ENCODE data around the gene NFE2L1. TPM values are rescaled to one million over a fixed set of nuclear protein-coding genes. Genes with fewer than 3 reads are reported as not detected.

NFE2L1 gene
- total RNA-seq, 1 donor = 165 TPM

- no peak overlapping the region for H3K4me3 ChIP-seq (ENCODE audit: insufficient read depth, low read length)
- H3K27ac ChIP-seq (ENCODE audit: low read depth, low read length) = no peak overlapping the region
- no peak for TF ChIP-seq CTCF (IDR thresholded peaks at IDR 0.05; ENCODE audit: extremely low read depth, low read depth, low read length)
- H3K36me3 ChIP-seq (ENCODE audit: insufficient read depth, low read length) = no peaks in the 10 kb centered on the region
- H3K27me3 ChIP-seq (ENCODE audit: insufficient read depth, low read length) = no peaks in the 10 kb centered on the region
- DNase-seq (ENCODE audit: insufficient read length, low spot score, missing footprints) = no peak
- no peaks in the 10 kb centered on the region for H3K9me3 ChIP-seq (ENCODE audit: low read depth, low read length)
- H3K4me2 ChIP-seq (ENCODE audit: insufficient read depth, low read length) = no peak overlapping the region
- no peaks in the 10 kb centered on the region for H3K79me2 ChIP-seq (ENCODE audit: insufficient read depth, low read length)
- H4K20me1 ChIP-seq (ENCODE audit: insufficient read depth, low read length) = no peaks in the 10 kb centered on the region
- peaks cover 26% of the 10 kb centered on the region for H3K4me1 ChIP-seq (ENCODE audit: insufficient read depth, low read length)
- no peak overlapping the region for H2AFZ ChIP-seq (ENCODE audit: low read length)
Observed at GRCh38 chr17:48006936-48007709, 41.0 kb upstream of the NFE2L1 start.

- Histone ChIP-seq H4K20me1 (ENCODE audit: insufficient read depth, low read length) (no peaks in the 10 kb centered on the region), H3K27ac (ENCODE audit: low read depth, low read length) (no peak overlapping the region), H3K27me3 (ENCODE audit: insufficient read depth, low read length) (peaks cover 2% of the 10 kb centered on the region), H3K4me2 (ENCODE audit: insufficient read depth, low read length) (no peak overlapping the region), H3K4me3 (ENCODE audit: insufficient read depth, low read length) (no peak overlapping the region), H2AFZ (ENCODE audit: low read length) (no peak overlapping the region), H3K4me1 (ENCODE audit: insufficient read depth, low read length) (peaks cover 9% of the 10 kb centered on the region), H3K9me3 (ENCODE audit: low read depth, low read length) (no peaks in the 10 kb centered on the region), H3K36me3 (ENCODE audit: insufficient read depth, low read length) (no peaks in the 10 kb centered on the region), H3K79me2 (ENCODE audit: insufficient read depth, low read length) (no peaks in the 10 kb centered on the region)
- DNase-seq (ENCODE audit: insufficient read length, low spot score, missing footprints) = no peak
- TF ChIP-seq CTCF (IDR thresholded peaks at IDR 0.05; ENCODE audit: extremely low read depth, low read depth, low read length) = no peak
Observed at GRCh38 chr17:48010193-48010592, 38.0 kb upstream of the NFE2L1 start.

GRCh38 chr17:48011405-48012150, 36.6 kb upstream of the NFE2L1 start:
- no peaks in the 10 kb centered on the region for H3K36me3 ChIP-seq (ENCODE audit: insufficient read depth, low read length)
- no peaks in the 10 kb centered on the region for H3K9me3 ChIP-seq (ENCODE audit: low read depth, low read length)
- H3K4me3 ChIP-seq (ENCODE audit: insufficient read depth, low read length) = peak overlapping the region; percentile 72
- DNase-seq (ENCODE audit: insufficient read length, low spot score, missing footprints) = peak; percentile 87
- H3K79me2 ChIP-seq (ENCODE audit: insufficient read depth, low read length) = no peaks in the 10 kb centered on the region
- no peaks in the 10 kb centered on the region for H4K20me1 ChIP-seq (ENCODE audit: insufficient read depth, low read length)
- peaks cover 8% of the 10 kb centered on the region for H3K4me1 ChIP-seq (ENCODE audit: insufficient read depth, low read length)
- peaks cover 2% of the 10 kb centered on the region for H3K27me3 ChIP-seq (ENCODE audit: insufficient read depth, low read length)
- TF ChIP-seq CTCF (IDR thresholded peaks at IDR 0.05; ENCODE audit: extremely low read depth, low read depth, low read length) = peak; percentile 53
- H3K4me2 ChIP-seq (ENCODE audit: insufficient read depth, low read length) = peak overlapping the region; percentile 82
- peak overlapping the region; percentile 64 for H2AFZ ChIP-seq (ENCODE audit: low read length)
- H3K27ac ChIP-seq (ENCODE audit: low read depth, low read length) = no peak overlapping the region

- H3K27ac ChIP-seq (ENCODE audit: low read depth, low read length) = no peak overlapping the region
- peak overlapping the region; percentile 72 for H3K4me3 ChIP-seq (ENCODE audit: insufficient read depth, low read length)
- no peak for TF ChIP-seq CTCF (IDR thresholded peaks at IDR 0.05; ENCODE audit: extremely low read depth, low read depth, low read length)
- no peaks in the 10 kb centered on the region for H4K20me1 ChIP-seq (ENCODE audit: insufficient read depth, low read length)
- DNase-seq (ENCODE audit: insufficient read length, low spot score, missing footprints) = peak; percentile 86
- peaks cover 2% of the 10 kb centered on the region for H3K27me3 ChIP-seq (ENCODE audit: insufficient read depth, low read length)
- H3K36me3 ChIP-seq (ENCODE audit: insufficient read depth, low read length) = no peaks in the 10 kb centered on the region
- no peaks in the 10 kb centered on the region for H3K79me2 ChIP-seq (ENCODE audit: insufficient read depth, low read length)
- peak overlapping the region; percentile 64 for H2AFZ ChIP-seq (ENCODE audit: low read length)
- H3K4me1 ChIP-seq (ENCODE audit: insufficient read depth, low read length) = peaks cover 8% of the 10 kb centered on the region
- H3K4me2 ChIP-seq (ENCODE audit: insufficient read depth, low read length) = peak overlapping the region; percentile 82
- H3K9me3 ChIP-seq (ENCODE audit: low read depth, low read length) = no peaks in the 10 kb centered on the region
Observed at GRCh38 chr17:48012151-48012520, 36.0 kb upstream of the NFE2L1 start.
